CD14-positive monocyte (primary cell): Measurements from ENCODE around the gene ACAT1. TPM values are rescaled to one million over a fixed set of nuclear protein-coding genes. Genes with fewer than 3 reads are reported as not detected.

Experiments used
- DNase-seq, 3 donors: peaks; one replicate each; pipeline ENCODE4 v3.0.0-alpha.2; 2011 to 2022
- H2AFZ ChIP-seq: 2 replicates; pipeline ENCODE4 v1.6.0; 2012; ENCODE audit warnings: mild to moderate bottlenecking, low read depth, low read length, inconsistent platforms; ENCODE audit not compliant: insufficient read depth, poor library complexity, severe bottlenecking
- H3K27ac ChIP-seq, 2 donors: 1 replicate in 1 of 2; 2 replicates in 1 of 2; pipeline ENCODE4 v1.5.1; 2012 to 2013; ENCODE audit warnings: low read length in 2 of 2, control low read depth in 1 of 2, inconsistent platforms in 1 of 2, low read depth in 1 of 2, mild to moderate bottlenecking in 1 of 2
- H3K27me3 ChIP-seq, 2 donors: one replicate each; pipeline versions ENCODE4 v1.6.0 to v1.6.1; 2011 to 2013; ENCODE audit warnings: low read length in 2 of 2; ENCODE audit not compliant: control insufficient read depth in 2 of 2, insufficient read depth in 2 of 2
- H3K36me3 ChIP-seq, 2 donors: replicated peaks in 1 of 2; 1 replicate in 1 of 2; 2 replicates in 1 of 2; pipeline versions ENCODE4 v1.5.1 to v1.6.1; 2012 to 2013; ENCODE audit warnings: low read length in 2 of 2, control low read depth in 1 of 2, inconsistent platforms in 1 of 2, mild to moderate bottlenecking in 1 of 2; ENCODE audit not compliant: insufficient read depth in 2 of 2, control insufficient read depth in 1 of 2
- H3K4me1 ChIP-seq, 2 donors: 1 replicate in 1 of 2; 2 replicates in 1 of 2; pipeline versions ENCODE4 v1.5.1 to v1.6.1; 2012 to 2013; ENCODE audit warnings: low read length in 2 of 2, control low read depth in 1 of 2, inconsistent platforms in 1 of 2, mild to moderate bottlenecking in 1 of 2, moderate library complexity in 1 of 2; ENCODE audit not compliant: insufficient read depth in 2 of 2, control insufficient read depth in 1 of 2
- H3K4me2 ChIP-seq: replicated peaks from 2 replicates; pipeline ENCODE3; 2012; ENCODE audit warnings: low read length, moderate library complexity, mild to moderate bottlenecking; ENCODE audit not compliant: poor library complexity, severe bottlenecking; ENCODE audit errors: extremely low read depth
- H3K4me3 ChIP-seq, 3 experiments: fragments of 200-600 bp in 1 of 3; sonication (generic) in 1 of 3; replicated peaks in 1 of 3; 1 replicate in 2 of 3; 2 replicates in 1 of 3; pipeline ENCODE4 v1.5.1; 2011 to 2013; ENCODE audit warnings: low read length in 3 of 3, mild to moderate bottlenecking in 3 of 3, control low read depth in 2 of 3, low read depth in 2 of 3, inconsistent platforms in 1 of 3, moderate library complexity in 1 of 3
- H3K79me2 ChIP-seq: 2 replicates; pipeline ENCODE4 v1.6.0; 2012; ENCODE audit warnings: mild to moderate bottlenecking, control low read depth, inconsistent platforms, low read length, moderate library complexity; ENCODE audit not compliant: insufficient read depth
- H3K9ac ChIP-seq: 2 replicates; pipeline ENCODE4 v1.6.0; 2017; ENCODE audit warnings: low read length, mild to moderate bottlenecking; ENCODE audit not compliant: insufficient read depth, poor library complexity, severe bottlenecking
- H3K9me3 ChIP-seq, 2 donors: replicated peaks in 1 of 2; 1 replicate in 1 of 2; 2 replicates in 1 of 2; pipeline versions ENCODE4 v1.5.1 to v1.6.1; 2012 to 2013; ENCODE audit warnings: low read length in 2 of 2, control low read depth in 1 of 2; ENCODE audit not compliant: control insufficient read depth in 1 of 2, insufficient read depth in 1 of 2
- H4K20me1 ChIP-seq: 2 replicates; pipeline ENCODE4 v1.6.0; 2012; ENCODE audit warnings: mild to moderate bottlenecking, low read length, control low read depth, moderate library complexity; ENCODE audit not compliant: insufficient read depth
- H3K27ac Mint-ChIP-seq, 7 donors: one replicate each; pipeline ENCODE4 v1.8.0; 2020; ENCODE audit warnings: mild to moderate bottlenecking in 7 of 7, mixed read lengths in 7 of 7, moderate library complexity in 6 of 7, inconsistent platforms in 2 of 7
- H3K27me3 Mint-ChIP-seq, 3 donors: one replicate each; pipeline ENCODE4 v1.8.0; 2021 to 2022; ENCODE audit warnings: low read depth in 3 of 3, mild to moderate bottlenecking in 3 of 3, mixed read lengths in 3 of 3, moderate library complexity in 3 of 3, inconsistent platforms in 1 of 3
- H3K36me3 Mint-ChIP-seq, 2 donors: one replicate each; pipeline ENCODE4 v1.8.0; 2020; ENCODE audit warnings: mixed read lengths in 2 of 2, inconsistent platforms in 1 of 2, mild to moderate bottlenecking in 1 of 2
- H3K4me1 Mint-ChIP-seq: one replicate; pipeline ENCODE4 v1.8.0; 2020; ENCODE audit warnings: mild to moderate bottlenecking, mixed read lengths
- H3K4me3 Mint-ChIP-seq, 2 donors: one replicate each; pipeline ENCODE4 v1.8.0; 2020; ENCODE audit warnings: mild to moderate bottlenecking in 2 of 2, mixed read lengths in 2 of 2, moderate library complexity in 1 of 2
- H3K9me3 Mint-ChIP-seq, 7 donors: one replicate each; pipeline ENCODE4 v1.8.0; 2020 to 2022; ENCODE audit warnings: mixed read lengths in 7 of 7, mild to moderate bottlenecking in 6 of 7, moderate library complexity in 6 of 7, inconsistent platforms in 2 of 7
- CTCF ChIP-seq: fragments of 200-600 bp; IDR thresholded peaks from one replicate; pipeline ENCODE4 v1.8.0; 2022; ENCODE audit warnings: antibody characterized with exemption, mild to moderate bottlenecking
- WGBS: methylation state at CpG from one replicate; pipeline ENCODE4 v1.1.5; 2013; ENCODE audit warnings: missing lambda C conversion rate; ENCODE audit not compliant: insufficient coverage; 5-methylcytosine and 5-hydroxymethylcytosine counted together
- intact Hi-C, 2 donors: fragments of 100-400 bp; cut with micrococcal nuclease; formaldehyde crosslinking; loops; one replicate each; pipeline versions ENCODE4 v1.15.0 to v1.15.1; 2023
- polyA plus RNA-seq, 3 donors: library from polyadenylated mRNA; depleted of rRNA in 1 of 3; unstranded in 2 of 3; stranded (reverse) in 1 of 3; fragments of 300-500 nt in 2 of 3; fragments of >200 nt in 1 of 3; fragmentation: Illumina TruSeq in 2 of 3; gene quantifications; 1 replicate in 2 of 3; 2 replicates in 1 of 3; pipeline ENCODE4 v1.2.3, GENCODE V29; 2012 to 2021

The ACAT1 gene
- polyA plus RNA-seq, 3 donors, result 13.6 to 24.1 (median 22.3) TPM

GRCh38 chr11:108093128-108093904, 28.1 kb upstream of the ACAT1 start:
- Mint-ChIP-seq H3K36me3 (peaks cover 65 to 84% of the 10 kb centered on the region in 2 donors), H3K9me3 (no peaks in the 10 kb centered on the region), H3K27me3 (no peaks in the 10 kb centered on the region), H3K27ac (peak overlapping the region in 1 of 7 donors; percentile 15), H3K4me1 (no peaks in the 10 kb centered on the region), H3K4me3 (no peak overlapping the region)
- no peak for TF ChIP-seq CTCF
- H3K9me3 ChIP-seq, result no peaks in the 10 kb centered on the region
- H3K36me3 ChIP-seq, result peaks cover 69 to 94% of the 10 kb centered on the region in 2 donors
- DNase-seq, result no peak
- H2AFZ ChIP-seq, result no peak overlapping the region
- intact Hi-C loops, result no loop called here
- H3K4me2 ChIP-seq, result no peak overlapping the region
- H3K27ac ChIP-seq, result no peak overlapping the region
- no peak overlapping the region for H3K9ac ChIP-seq
- no CpG with 5 or more reads among the region's 4 CpGs for WGBS
- no peak overlapping the region for H3K4me3 ChIP-seq
- H3K4me1 ChIP-seq, result no peaks in the 10 kb centered on the region
- H3K27me3 ChIP-seq, result no peaks in the 10 kb centered on the region
- H4K20me1 ChIP-seq, result no peaks in the 10 kb centered on the region
- no peaks in the 10 kb centered on the region for H3K79me2 ChIP-seq

- no peaks in the 10 kb centered on the region for H3K4me1 ChIP-seq
- H3K27ac Mint-ChIP-seq, result no peak overlapping the region
- H4K20me1 ChIP-seq, result no peaks in the 10 kb centered on the region
- no peak overlapping the region for H3K9ac ChIP-seq
- intact Hi-C loops, result no loop called here
- no peaks in the 10 kb centered on the region for H3K9me3 Mint-ChIP-seq
- H3K36me3 Mint-ChIP-seq, result peaks cover 64 to 87% of the 10 kb centered on the region in 2 donors
- TF ChIP-seq CTCF, result no peak
- no peak overlapping the region for H3K27ac ChIP-seq
- no peaks in the 10 kb centered on the region for H3K9me3 ChIP-seq
- no peak overlapping the region for H3K4me3 Mint-ChIP-seq
- H3K4me1 Mint-ChIP-seq, result no peaks in the 10 kb centered on the region
- no peak overlapping the region for H3K4me2 ChIP-seq
- 100% methylated on average over 2 of the region's 3 CpGs for WGBS
- no peaks in the 10 kb centered on the region for H3K27me3 Mint-ChIP-seq
- H3K79me2 ChIP-seq, result no peaks in the 10 kb centered on the region
- H3K36me3 ChIP-seq, result peaks cover 72 to 96% of the 10 kb centered on the region in 2 donors
- no peak overlapping the region for H3K4me3 ChIP-seq
- no peak for DNase-seq
- H3K27me3 ChIP-seq, result no peaks in the 10 kb centered on the region
- H2AFZ ChIP-seq, result no peak overlapping the region
These were observed 24.2 kb upstream of the ACAT1 start for GRCh38 chr11:108097179-108097578.
